HepG2 (cell line): ENCODE results near the gene GNPAT. TPM values are rescaled to one million over a fixed set of nuclear protein-coding genes. Genes with fewer than 3 reads are reported as not detected.

ENCODE experiments used
- CHD4 ChIP-seq: fragments of 200-600 bp; sonication (generic); IDR thresholded peaks from 2 replicates; pipeline ENCODE4 v1.7.0; 2017; ENCODE audit warnings: mild to moderate bottlenecking, low read length, borderline replicate concordance
- GABPB1 ChIP-seq: IDR thresholded peaks from 2 replicates; pipeline ENCODE4 v1.6.1; 2016; ENCODE audit warnings: mild to moderate bottlenecking, missing genetic modification reagents, moderate library complexity, missing compliant biosample characterization
- HNRNPL ChIP-seq: fragments of 200-400 bp; formaldehyde crosslinking; IDR thresholded peaks from 2 replicates; pipeline ENCODE4 v1.6.1; 2017; ENCODE audit warnings: mild to moderate bottlenecking, low read depth, low read length
- HOXD1 ChIP-seq: sonication (generic); formaldehyde crosslinking; IDR thresholded peaks from 2 replicates; pipeline ENCODE4 v1.5.0; 2020; ENCODE audit warnings: missing genetic modification reagents
- MTERF4 ChIP-seq: sonication (generic); formaldehyde crosslinking; IDR thresholded peaks from 2 replicates; pipeline ENCODE4 v1.8.0; 2023; ENCODE audit warnings: mild to moderate bottlenecking, missing genetic modification reagents
- NR2C2 ChIP-seq: sonication (generic); formaldehyde crosslinking; IDR thresholded peaks from 2 replicates; pipeline ENCODE4 v1.4.0; 2020; ENCODE audit warnings: missing genetic modification reagents, mild to moderate bottlenecking, moderate library complexity, borderline replicate concordance
- TEAD3 ChIP-seq: optimal IDR thresholded peaks from 2 replicates; pipeline ENCODE3; 2016; ENCODE audit warnings: borderline replicate concordance
- ZFP1 ChIP-seq: IDR thresholded peaks from 2 replicates; pipeline ENCODE4 v1.6.1; 2016
- ZFP41 ChIP-seq: sonication (generic); formaldehyde crosslinking; IDR thresholded peaks from 2 replicates; pipeline ENCODE4 v1.4.0; 2020; ENCODE audit warnings: mild to moderate bottlenecking, missing genetic modification reagents, borderline replicate concordance
- ZNF773 ChIP-seq: sonication (generic); formaldehyde crosslinking; IDR thresholded peaks from 2 replicates; pipeline ENCODE4 v1.4.0; 2020; ENCODE audit warnings: missing genetic modification reagents, borderline replicate concordance
- polyA plus RNA-seq, 8 experiments: library from polyadenylated mRNA; depleted of rRNA in 3 of 8; stranded (reverse) in 7 of 8; unstranded in 1 of 8; fragments of >200 nt; fragmentation: Illumina TruSeq in 4 of 8; extraction: Trizol in 4 of 8; gene quantifications; 2 replicates each; pipeline versions ENCODE4 v1.2.1 to v1.2.3, GENCODE V29; 2011 to 2016; ENCODE audit warnings: low read depth in 4 of 8, missing spikeins in 1 of 8, mixed read lengths in 1 of 8; ENCODE audit not compliant: insufficient read depth in 1 of 8
- total RNA-seq, 5 experiments: library from RNA; depleted of rRNA; stranded (reverse); fragments of >200 nt; fragmentation: Illumina TruSeq; extraction: Trizol; gene quantifications; 2 replicates each; pipeline ENCODE4 v1.2.3, GENCODE V29; 2016; ENCODE audit warnings: low read depth in 1 of 5
- TF ChIP-seq, protein P1 (sequence below): sonication (generic); formaldehyde crosslinking; conservative IDR thresholded peaks from 2 replicates; pipeline ENCODE4 v1.8.1; 2023; ENCODE audit warnings: missing genetic modification reagents
- TF ChIP-seq, protein P2 (sequence below): IDR thresholded peaks from 2 replicates; pipeline ENCODE4 v1.6.1; 2016; ENCODE audit warnings: missing compliant biosample characterization, missing genetic modification reagents, borderline replicate concordance
- TF ChIP-seq, protein P3 (sequence below): sonication (generic); formaldehyde crosslinking; IDR thresholded peaks from 2 replicates; pipeline ENCODE4 v1.4.0; 2020; ENCODE audit warnings: missing genetic modification reagents
- TF ChIP-seq, protein P4 (sequence below): sonication (generic); formaldehyde crosslinking; IDR thresholded peaks from 2 replicates; pipeline ENCODE4 v1.4.0; 2020; ENCODE audit warnings: mild to moderate bottlenecking, missing genetic modification reagents

The GNPAT gene
- total and polyA plus RNA-seq, 2 of the 13 experiments (the other 11 are each of a cell fraction or from before 2014, with no cell fraction given) = 58.3 to 114 TPM

DNA sequence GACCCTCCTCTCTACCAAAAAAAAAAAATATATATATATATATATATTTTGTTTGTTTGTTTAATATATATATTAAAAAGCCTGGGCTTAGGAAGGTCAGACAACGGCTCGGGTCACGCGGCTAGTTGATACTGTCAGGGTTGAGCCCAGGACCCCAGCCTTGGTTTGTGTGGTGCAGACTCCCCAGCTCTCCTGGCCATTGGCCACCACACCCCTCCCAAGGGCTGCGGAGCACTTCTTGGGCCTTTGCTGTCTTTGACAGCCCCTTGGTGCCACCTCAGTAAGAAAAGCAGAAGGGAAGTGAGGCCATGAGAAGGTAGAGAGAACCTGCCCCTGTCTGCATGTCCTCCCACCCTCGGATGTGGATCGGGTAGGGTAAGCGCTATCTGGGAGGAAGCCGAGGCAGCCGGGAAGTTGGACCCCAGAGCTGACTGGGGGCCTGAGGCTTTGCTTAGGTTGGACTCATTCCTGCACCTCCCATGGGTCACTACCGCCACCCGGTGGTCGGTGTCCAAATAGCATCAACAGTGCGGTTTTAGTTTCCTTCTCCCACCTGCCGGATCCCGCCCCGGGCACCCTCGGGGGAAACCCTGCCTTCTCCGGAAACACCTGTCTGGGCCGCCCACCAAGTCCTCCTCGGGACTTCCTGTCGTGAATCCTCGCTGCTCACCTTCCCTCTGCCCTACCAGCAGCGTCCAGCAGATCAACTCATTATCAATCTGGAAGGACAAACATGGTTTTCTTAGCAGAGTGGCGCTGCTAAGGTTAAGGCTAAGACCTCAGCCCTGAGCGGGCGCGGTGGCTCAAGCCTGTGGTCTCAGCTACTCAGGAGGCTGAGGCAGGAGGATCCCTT lies 29.8 kb upstream of the GNPAT start (continued):
- no peak for TF ChIP-seq HOXD1 (CRISPR knock-in tag)
- TF ChIP-seq, protein P1, sequence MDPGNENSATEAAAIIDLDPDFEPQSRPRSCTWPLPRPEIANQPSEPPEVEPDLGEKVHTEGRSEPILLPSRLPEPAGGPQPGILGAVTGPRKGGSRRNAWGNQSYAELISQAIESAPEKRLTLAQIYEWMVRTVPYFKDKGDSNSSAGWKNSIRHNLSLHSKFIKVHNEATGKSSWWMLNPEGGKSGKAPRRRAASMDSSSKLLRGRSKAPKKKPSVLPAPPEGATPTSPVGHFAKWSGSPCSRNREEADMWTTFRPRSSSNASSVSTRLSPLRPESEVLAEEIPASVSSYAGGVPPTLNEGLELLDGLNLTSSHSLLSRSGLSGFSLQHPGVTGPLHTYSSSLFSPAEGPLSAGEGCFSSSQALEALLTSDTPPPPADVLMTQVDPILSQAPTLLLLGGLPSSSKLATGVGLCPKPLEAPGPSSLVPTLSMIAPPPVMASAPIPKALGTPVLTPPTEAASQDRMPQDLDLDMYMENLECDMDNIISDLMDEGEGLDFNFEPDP = no peak
- TF ChIP-seq, protein P2, sequence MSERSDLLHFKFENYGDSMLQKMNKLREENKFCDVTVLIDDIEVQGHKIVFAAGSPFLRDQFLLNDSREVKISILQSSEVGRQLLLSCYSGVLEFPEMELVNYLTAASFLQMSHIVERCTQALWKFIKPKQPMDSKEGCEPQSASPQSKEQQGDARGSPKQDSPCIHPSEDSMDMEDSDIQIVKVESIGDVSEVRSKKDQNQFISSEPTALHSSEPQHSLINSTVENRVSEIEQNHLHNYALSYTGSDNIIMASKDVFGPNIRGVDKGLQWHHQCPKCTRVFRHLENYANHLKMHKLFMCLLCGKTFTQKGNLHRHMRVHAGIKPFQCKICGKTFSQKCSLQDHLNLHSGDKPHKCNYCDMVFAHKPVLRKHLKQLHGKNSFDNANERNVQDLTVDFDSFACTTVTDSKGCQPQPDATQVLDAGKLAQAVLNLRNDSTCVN (CRISPR knock-in tag) = peak; percentile 38; the same call in 1 of the 2 replicates
- peak; percentile 69; the same call in 1 of the 2 replicates for TF ChIP-seq GABPB1 (CRISPR knock-in tag)
- TF ChIP-seq ZFP41 = no peak
- TF ChIP-seq ZNF773 (CRISPR knock-in tag) = no peak
- no peak for TF ChIP-seq HNRNPL
- TF ChIP-seq, protein P3, sequence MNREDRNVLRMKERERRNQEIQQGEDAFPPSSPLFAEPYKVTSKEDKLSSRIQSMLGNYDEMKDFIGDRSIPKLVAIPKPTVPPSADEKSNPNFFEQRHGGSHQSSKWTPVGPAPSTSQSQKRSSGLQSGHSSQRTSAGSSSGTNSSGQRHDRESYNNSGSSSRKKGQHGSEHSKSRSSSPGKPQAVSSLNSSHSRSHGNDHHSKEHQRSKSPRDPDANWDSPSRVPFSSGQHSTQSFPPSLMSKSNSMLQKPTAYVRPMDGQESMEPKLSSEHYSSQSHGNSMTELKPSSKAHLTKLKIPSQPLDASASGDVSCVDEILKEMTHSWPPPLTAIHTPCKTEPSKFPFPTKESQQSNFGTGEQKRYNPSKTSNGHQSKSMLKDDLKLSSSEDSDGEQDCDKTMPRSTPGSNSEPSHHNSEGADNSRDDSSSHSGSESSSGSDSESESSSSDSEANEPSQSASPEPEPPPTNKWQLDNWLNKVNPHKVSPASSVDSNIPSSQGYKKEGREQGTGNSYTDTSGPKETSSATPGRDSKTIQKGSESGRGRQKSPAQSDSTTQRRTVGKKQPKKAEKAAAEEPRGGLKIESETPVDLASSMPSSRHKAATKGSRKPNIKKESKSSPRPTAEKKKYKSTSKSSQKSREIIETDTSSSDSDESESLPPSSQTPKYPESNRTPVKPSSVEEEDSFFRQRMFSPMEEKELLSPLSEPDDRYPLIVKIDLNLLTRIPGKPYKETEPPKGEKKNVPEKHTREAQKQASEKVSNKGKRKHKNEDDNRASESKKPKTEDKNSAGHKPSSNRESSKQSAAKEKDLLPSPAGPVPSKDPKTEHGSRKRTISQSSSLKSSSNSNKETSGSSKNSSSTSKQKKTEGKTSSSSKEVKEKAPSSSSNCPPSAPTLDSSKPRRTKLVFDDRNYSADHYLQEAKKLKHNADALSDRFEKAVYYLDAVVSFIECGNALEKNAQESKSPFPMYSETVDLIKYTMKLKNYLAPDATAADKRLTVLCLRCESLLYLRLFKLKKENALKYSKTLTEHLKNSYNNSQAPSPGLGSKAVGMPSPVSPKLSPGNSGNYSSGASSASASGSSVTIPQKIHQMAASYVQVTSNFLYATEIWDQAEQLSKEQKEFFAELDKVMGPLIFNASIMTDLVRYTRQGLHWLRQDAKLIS = no peak
- 0 out of 2 replicates have a peak, but pooled peaks have one; percentile 34 for TF ChIP-seq ZFP1 (CRISPR knock-in tag)
- peak; percentile 84 for TF ChIP-seq TEAD3
- TF ChIP-seq CHD4 = no peak
- TF ChIP-seq MTERF4 (CRISPR knock-in tag) = no peak
- TF ChIP-seq, protein P4, sequence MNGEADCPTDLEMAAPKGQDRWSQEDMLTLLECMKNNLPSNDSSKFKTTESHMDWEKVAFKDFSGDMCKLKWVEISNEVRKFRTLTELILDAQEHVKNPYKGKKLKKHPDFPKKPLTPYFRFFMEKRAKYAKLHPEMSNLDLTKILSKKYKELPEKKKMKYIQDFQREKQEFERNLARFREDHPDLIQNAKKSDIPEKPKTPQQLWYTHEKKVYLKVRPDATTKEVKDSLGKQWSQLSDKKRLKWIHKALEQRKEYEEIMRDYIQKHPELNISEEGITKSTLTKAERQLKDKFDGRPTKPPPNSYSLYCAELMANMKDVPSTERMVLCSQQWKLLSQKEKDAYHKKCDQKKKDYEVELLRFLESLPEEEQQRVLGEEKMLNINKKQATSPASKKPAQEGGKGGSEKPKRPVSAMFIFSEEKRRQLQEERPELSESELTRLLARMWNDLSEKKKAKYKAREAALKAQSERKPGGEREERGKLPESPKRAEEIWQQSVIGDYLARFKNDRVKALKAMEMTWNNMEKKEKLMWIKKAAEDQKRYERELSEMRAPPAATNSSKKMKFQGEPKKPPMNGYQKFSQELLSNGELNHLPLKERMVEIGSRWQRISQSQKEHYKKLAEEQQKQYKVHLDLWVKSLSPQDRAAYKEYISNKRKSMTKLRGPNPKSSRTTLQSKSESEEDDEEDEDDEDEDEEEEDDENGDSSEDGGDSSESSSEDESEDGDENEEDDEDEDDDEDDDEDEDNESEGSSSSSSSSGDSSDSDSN (CRISPR knock-in tag) = 0 out of 2 replicates have a peak, but pooled peaks have one; percentile 27
- TF ChIP-seq NR2C2 (CRISPR knock-in tag) = peak; percentile 35; the same call in 1 of the 2 replicates
